HG02973 (cell line): ENCODE measurements around the gene OR12D2.
"Not testable (repeated sequence)": the region's sequence is repeated elsewhere in the genome, so short reads cannot be mapped to it uniquely, and the experiment has no call there.

ENCODE experiments used
- ATAC-seq: cut with Tn5 transposase; IDR thresholded peaks from one replicate; pipeline ENCODE4 v1.9.1; 2021; ENCODE audit warnings: moderate library complexity; ENCODE audit not compliant: unreplicated experiment

OR12D2 gene

DNA sequence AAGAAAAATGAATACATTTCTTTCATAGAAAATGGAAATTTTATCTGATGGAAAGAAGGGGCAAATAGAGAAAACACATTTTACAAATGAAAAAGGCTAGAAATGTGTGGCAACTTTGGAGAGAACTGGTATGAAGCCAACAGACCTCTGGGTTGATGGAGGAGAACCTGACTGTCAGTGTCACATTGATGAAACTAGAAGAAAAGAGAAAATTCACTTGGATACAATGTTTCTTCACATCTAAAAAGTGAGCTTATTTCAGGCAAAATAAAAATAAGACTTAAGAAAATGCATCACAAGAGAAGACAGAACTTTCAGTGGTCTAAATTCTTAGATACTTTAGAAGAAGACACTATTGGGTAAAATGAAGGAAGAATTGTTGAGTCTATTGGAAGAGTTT lies at the start of gene OR12D2:
TSS of gene OR12D2 (plus strand) at position 301 of the 400 bp plus-strand sequence. CDS start 1,069 bp downstream, outside the sequence.
- no peak for ATAC-seq

DNA sequence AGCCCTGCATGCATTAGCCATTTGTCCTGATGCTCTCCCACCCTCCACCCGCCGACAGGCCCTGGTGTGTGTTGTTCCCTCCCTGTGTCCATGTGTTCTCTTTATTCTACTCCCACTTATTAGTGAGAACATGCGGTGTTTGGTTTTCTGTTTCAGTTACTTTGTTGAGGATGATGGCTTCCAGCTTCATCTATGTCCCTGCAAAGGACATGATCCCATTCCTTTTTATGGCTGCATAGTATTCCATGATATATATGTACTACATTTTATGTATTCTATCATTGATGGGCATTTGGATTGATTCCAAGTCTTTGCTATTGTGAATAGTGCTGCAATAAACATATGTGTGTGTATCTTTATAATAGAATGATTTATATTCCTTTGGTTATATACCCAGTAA lies 46.1 kb upstream of the OR12D2 start:
- not testable (repeated sequence) for ATAC-seq

- ATAC-seq = no peak
These were observed 40.5 kb upstream of the OR12D2 start for GRCh38 chr6:29354980-29355379.

GRCh38 chr6:29355603-29356002 lies 39.8 kb upstream of the OR12D2 start:
- no peak for ATAC-seq

DNA sequence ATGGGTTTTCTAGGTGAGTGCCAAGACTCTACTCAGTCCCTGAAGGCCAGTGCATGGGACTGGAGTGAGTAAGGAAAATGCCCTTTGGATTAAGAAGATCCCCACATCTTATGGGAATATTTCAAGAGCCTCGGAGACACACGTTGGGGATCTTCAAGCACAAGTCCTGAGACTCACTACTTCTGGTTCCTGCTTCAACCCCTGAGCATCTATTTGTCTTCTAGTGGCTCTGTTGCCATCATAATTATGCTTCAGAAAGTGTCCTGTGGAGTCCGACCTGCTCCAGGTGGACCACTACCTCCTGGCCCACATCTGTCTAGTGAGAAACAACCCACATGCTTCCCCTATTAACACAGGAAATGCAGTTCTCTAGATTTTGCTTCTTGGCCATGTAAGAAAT lies 26.7 kb upstream of the OR12D2 start, which contains the start of gene OR5V1:
TSS of gene OR5V1 (minus strand) at position 101 of the 400 bp plus-strand sequence. CDS start 12,670 bp downstream, outside the sequence.
- ATAC-seq = no peak

DNA sequence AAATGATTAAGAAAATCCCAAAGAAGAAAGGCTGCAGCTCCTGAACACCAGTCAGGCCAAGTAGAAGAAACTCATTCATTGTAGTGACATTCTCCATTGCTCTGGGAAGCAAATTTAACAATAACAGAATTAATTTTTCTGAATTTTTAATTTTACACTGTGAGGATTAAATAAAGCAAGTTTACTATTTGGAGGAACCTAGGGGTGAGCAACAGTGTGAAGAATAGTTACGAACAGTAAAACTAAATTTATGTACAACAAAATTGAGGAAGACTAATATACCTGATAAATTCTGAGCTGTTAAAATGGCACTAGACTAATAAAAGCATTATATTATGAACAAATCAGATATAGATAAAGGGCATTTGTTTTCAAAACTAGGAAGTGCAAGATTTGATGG lies 20.2 kb upstream of the OR12D2 start, which contains the start of gene OR12D3:
TSS of gene OR12D3 (minus strand) at position 101 of the 400 bp plus-strand sequence. CDS start at position 97, 4 bp downstream.
- ATAC-seq = no peak

DNA sequence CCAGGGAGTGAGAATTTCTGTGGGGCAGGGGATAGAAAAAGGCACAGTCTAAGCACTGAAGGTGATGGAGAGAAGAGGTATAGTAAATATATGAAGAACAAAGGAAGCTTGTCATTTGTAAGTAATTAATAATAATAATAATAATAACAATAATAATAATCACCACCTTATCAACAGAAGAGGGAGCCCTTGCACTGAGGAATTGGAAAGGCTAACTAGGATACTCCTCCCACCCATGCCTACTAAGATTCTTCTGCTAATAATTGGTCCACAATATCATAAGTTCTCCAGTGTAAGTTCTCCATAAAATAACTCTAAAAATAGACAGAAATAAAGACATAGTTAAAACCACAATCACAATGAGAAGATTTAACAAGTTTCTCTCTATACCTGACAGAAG lies 19.4 kb upstream of the OR12D2 start:
- ATAC-seq = no peak

DNA sequence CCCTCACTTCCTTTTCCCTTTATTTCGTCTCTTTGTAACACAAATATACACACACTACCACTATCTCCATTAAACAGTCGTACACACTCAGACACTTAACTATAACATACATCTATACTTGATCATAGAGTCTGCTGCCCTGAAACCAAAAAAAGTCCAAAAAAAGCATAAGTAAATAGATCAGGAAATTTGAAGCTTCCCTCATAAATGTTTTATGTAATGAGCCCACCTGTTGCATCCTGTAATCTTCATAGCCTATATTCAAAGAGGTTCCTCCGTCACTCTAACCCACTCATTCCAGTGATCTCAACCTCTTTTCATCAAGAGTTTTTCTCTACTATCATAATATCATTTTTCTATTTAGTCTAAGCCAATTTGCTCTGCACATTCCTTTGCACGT lies 6.9 kb upstream of the OR12D2 start:
- ATAC-seq = no peak

DNA sequence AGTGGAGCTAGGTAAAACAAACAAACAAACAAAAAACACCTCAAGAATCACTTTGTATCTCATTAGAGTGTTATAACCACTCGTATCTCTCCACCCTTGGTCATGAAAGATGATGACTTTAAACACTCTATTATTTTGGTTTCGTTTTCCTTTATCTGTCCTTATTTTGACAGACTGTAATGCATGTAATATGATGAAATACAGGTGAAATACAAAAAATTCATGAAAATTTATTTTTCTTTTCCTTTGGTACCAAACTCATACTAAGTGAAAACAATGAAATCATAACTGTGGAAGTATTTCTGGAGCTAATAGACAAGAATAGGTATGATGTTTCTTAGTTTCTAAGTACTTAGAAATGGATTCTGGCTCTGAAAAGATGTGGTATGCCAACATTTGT lies 4.1 kb downstream of the OR12D2 start:
- no peak for ATAC-seq

GRCh38 chr6:29403801-29404200 lies 8.4 kb downstream of the OR12D2 start:
- ATAC-seq = no peak

DNA sequence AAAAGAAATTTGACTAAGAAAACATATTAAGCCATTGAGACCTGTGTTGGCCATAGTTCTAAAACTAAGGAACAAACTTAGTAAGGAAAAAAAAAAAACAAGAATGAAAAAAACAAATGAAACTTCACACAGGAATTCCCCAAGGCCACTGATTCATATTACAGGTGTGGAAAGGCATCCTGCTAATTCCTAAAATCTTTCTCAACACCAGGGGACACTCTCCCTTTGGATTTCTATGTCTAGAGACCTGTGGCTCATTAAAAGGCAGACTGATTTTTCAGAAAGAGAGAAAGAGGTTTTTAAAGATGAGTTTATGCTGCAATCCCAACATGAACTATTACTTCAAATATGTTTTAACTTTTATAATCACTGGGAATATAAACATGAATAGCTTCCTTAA lies 19.2 kb downstream of the OR12D2 start, which contains the start of gene OR12D1:
TSS of gene OR12D1 (plus strand) at position 341 of the 400 bp plus-strand sequence.
- no peak for ATAC-seq

- no peak for ATAC-seq
These were observed 24.1 kb downstream of the OR12D2 start for GRCh38 chr6:29419516-29419915.

- ATAC-seq = no peak
These were observed 28.7 kb downstream of the OR12D2 start for GRCh38 chr6:29424168-29424567.

DNA sequence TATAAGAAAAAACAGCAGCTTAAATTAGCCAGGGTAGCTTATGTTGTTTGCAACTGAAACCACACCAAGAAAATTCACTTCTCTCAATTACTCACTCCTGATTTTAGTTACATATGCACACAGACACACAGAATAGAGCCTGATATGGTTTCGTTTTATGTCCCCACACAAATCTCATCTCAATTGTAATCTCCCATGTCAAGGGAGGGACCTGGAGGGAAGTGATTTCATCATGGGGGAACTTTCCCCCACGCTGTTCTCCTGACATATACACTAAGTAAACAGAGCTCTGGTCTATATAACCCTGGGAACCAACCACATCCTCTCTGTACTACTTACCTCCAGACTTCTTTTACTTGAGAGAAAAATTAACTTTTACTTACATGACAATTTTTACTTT lies 29.1 kb downstream of the OR12D2 start:
- no peak for ATAC-seq

- ATAC-seq = no peak
These were observed 29.6 kb downstream of the OR12D2 start for GRCh38 chr6:29425075-29425474.

GRCh38 chr6:29426654-29427053 lies 31.2 kb downstream of the OR12D2 start:
- no peak for ATAC-seq

- ATAC-seq = not testable (repeated sequence)
These were observed 41.3 kb downstream of the OR12D2 start for GRCh38 chr6:29436730-29437129.

DNA sequence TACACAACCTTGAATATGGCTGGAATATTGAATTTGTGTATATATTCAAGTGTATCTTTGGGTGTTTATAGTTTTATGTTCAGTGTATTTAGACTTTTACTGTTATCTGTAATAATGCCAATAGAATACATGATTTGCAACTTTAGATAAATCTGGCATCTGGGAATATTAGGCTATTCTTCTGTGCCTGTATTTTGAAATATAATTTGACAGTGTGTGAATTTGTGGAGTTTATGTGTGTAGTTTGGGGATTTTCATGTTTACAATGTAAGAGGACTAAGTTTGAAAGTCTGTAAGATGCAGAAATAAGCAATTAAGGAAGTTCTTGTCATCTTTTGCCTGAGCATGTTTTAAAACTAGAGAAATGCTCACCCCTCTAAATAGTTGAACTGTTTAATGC lies 43.6 kb downstream of the OR12D2 start, which contains the start of gene OR10C1:
TSS of gene OR10C1 (plus strand) at position 301 of the 400 bp plus-strand sequence. CDS start 710 bp downstream, outside the sequence.
- ATAC-seq = no peak

GRCh38 chr6:29442719-29443118 lies 47.3 kb downstream of the OR12D2 start:
- no peak for ATAC-seq

DNA sequence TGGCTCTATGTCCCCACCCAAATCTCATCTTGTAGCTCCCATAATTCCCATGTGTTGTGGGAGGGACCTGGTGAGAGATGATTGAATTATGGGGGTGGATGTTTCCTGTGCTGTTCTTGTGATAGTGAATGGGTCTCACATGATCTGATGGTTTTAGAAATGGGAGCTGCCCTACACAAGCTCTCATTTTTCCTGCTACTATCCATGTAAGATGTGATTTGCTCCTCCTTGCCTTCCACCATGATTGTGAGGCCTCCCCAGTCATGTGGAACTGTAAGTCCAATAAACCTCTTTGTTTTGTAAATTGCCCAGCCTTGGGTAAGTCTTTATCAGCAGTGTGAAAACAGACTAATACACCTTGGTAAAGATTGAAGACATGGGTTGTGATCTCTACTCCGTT lies 48.6 kb downstream of the OR12D2 start:
- ATAC-seq = not testable (repeated sequence)
